GM21423 (cell line): Measurements from ENCODE around the gene RASSF4.
"Not testable (repeated sequence)": the region's sequence is repeated elsewhere in the genome, so short reads cannot be mapped to it uniquely, and the experiment has no call there.

Experiments used
- ATAC-seq: cut with Tn5 transposase; IDR thresholded peaks from one replicate; pipeline ENCODE4 v1.9.1; 2021; ENCODE audit warnings: mild to moderate bottlenecking, moderate library complexity; ENCODE audit not compliant: unreplicated experiment

Gene RASSF4

DNA sequence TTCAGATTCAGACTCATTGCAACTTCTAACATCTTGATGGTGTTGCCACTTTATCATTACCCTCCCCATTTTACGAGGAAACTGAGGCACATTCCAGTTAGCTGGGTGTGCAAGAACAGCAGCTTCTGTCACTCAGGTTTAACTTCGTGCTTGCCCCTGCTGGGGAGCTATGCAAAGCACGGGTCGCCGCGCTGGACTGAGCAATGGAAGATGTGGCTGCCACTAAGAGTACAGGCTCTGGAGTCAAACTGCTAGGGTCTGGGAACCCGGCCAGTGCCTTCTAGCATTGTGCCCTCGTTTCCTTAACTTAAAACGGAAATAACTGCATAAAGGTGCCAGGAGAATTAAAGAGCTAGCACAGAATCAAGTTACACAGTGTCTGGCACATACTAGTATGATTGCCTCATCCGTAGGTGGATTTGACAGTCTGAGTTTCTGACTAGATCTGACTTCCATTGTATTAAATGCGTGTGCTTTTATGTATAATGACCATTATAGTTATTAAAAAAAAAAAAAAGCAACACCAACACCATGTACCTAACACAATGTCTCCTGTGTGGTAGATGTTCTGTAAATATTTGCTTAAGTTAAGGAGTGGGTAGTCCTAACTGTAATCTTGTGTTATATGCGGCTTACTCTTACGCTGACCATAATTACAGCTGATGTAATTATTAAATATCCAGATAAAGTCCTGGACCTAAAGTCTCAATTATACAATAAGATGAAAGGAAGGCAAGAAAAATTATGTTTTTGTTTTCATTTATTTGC lies 42.0 kb downstream of the RASSF4 start:
- peak; percentile 70 for ATAC-seq

DNA sequence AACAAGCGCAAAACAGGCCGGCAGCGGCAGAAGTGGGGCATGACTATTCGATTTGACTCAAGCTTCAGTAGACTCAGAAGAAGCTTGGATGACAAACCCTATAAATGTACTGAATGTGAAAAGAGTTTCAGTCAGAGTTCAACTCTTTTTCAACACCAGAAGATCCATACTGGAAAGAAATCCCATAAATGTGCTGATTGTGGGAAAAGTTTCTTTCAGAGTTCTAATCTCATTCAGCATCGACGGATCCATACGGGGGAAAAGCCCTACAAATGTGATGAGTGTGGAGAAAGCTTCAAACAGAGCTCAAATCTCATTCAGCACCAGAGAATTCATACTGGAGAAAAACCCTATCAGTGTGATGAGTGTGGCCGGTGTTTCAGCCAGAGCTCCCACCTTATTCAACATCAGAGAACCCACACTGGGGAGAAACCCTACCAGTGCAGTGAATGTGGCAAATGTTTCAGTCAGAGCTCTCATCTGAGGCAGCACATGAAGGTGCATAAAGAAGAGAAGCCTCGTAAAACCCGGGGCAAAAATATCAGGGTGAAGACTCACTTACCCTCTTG lies 43.9 kb downstream of the RASSF4 start:
- no peak for ATAC-seq

DNA sequence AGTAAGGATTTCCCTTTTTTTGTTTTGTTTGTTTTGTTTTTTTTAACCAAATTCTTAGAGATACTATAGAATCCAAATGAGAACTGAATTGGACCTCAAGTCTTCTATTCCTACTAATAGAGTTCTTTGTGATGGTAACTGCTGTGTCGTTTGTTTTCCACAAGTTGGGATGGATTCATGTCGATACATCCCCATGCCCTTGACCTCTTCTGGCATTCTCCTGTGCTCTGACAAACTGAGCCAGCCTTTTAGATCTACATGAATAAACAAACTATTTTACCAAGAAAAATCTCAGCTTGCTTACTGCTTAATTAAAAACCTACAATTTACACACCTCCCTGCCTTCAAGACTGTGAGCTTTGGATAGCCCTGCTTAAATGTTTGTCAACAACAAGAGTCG lies 45.1 kb downstream of the RASSF4 start:
- ATAC-seq: no peak

DNA sequence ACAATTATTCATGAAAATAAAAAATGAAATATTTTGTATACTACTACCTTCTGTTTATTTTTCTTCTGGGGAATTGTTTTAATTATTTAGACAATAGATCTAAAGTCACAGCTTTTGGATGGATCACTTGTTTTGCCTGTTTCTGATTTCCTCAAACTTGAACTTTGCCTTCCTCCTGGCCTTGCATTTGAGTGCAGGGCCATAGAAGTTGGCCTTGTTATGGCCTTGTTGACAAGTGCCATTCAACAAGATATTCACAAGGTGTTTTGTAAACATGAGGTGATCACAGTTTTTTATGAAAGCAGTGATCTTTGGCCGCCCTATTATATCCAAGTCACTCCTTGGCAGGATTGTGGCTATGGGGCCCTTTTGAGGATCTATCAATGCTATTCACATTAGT lies 45.7 kb downstream of the RASSF4 start:
- no peak for ATAC-seq

DNA sequence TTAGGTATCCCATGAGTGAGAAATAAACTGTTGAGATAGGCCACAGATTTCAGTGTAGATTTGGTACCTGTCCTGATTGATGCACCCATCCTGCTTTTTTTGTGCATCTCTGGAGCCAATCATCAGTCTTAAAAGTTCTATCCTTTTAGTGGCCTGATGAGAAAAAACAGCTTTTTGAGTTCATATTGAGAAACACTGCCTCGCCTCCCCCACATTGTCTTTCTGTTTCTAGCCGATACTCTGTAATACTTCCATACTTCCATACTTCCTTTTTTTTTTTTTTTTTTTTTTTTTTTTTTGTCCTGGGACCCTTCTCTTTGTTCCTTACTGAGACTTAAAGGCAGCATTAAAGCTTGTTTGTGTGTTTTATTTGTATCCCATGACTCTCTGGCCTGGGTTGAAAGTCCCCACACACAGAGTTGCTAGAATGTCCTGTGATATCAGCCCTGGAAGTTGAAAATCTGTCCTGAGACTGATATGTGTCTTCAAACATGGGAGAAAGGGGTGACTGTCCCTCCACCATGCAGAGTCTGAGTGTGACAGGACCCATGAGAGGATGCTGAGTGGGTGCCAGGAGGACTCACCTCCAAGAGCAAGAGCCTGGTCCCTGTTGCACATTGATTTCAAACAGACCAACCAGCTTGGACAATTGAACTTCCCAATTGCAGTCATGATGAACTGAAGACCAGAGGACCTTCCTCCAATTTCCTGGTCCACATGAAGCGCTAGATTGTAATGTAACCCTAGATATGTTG lies 46.9 kb downstream of the RASSF4 start:
- ATAC-seq: no peak

DNA sequence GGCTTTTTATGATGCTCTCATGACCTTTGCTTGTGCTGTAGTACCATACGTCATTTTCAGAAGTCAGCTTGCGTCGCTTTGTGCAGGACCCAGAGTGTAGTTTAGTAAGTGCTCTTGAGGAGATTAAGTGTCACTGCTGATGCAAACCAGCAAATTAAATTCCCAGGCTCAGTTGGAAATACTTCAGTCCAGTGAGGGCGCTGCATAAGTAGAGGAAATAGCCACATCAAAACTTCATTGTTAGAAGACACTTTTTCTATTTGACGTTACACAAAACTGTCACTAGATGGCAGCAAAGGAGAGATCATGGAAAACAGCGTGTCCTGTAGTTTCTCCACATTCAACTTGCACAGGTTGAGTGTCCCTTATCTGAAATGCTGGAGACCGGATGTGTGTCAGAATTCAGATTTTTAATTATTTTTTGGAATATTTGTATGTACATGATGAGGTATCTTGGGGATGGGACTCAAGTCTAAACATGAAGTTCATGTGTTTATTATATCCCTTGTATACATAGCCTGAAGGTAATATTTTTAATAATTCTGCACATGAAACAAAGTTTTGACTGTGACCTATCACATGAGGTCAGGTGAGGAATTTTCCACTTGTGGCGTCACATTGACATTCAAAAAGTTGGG lies 49.0 kb downstream of the RASSF4 start:
- peak; percentile 72 for ATAC-seq

DNA sequence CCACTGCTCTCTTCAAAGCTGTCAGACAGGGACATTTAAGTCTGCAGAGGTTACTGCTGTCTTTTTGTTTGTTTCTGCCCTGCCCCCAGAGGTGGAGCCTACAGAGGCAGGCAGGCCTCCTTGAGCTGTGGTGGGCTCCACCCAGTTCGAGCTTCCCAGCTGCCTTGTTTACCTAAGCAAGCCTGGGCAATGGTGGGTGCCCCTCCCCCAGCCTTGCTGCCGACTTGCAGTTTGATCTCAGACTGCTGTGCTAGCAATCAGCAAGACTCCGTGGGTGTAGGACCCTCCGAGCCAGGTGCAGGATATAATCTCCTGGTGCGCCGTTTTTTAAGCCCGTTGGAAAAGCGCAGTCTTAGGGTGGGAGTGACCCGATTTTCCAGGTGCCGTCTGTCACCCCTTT lies 55.0 kb downstream of the RASSF4 start:
- ATAC-seq: not testable (repeated sequence)

DNA sequence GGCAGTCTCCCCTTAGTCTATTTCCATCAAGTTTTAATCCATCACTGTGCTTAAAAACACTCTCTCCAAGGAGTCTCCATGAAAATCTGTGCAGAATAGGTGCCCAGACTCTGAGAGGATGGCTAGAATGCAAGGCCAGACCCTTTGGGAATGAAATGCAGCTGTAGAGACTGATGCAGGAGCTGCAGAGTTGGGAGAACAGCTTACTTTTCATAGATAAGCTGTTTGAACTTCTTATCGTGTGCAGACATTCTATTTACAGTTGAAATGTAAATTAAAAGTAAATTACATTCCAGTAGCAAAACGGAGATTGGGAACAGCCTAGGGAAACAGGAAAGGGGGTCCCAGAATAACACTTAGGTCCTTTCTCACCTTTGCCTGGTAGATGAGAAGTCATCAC lies 56.0 kb downstream of the RASSF4 start:
- ATAC-seq: no peak

DNA sequence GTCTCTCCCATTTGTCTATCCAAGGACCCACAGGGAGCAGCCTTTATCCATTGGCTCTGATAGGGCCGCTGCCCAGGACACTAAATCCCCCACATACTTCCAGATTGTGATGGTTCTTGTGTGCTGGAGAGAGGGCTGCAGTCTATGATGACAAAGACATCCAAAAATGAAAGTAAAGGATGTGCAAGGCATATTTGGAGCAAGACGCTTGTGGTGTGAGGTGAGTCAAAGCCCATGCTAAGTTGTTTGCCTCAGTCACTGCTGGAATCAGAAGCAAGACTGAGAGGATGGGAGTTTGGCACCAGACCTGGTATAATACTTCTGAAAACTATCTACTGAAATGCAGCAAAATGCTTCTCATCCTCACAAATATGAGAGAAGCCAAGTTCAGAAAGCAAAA lies 63.8 kb downstream of the RASSF4 start:
- ATAC-seq: no peak

DNA sequence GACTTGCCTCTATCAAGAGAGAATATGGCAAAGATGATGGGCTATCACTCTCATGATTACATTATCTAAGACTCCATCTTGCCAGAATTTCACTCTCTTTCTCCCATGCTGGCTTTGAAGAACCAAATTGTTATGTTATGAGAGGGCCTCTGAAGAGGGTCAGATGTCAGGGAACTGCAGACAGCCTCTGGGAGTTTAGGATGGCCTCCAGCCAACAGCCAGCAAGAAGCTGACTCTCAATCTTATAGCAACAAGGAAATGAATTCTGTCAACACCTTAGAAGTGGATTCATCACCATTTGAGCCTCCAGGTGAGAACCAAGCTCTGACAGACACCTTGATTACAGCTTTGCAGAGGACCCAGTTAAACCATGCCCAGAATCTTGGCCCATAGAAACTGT lies 74.7 kb downstream of the RASSF4 start:
- no peak for ATAC-seq

DNA sequence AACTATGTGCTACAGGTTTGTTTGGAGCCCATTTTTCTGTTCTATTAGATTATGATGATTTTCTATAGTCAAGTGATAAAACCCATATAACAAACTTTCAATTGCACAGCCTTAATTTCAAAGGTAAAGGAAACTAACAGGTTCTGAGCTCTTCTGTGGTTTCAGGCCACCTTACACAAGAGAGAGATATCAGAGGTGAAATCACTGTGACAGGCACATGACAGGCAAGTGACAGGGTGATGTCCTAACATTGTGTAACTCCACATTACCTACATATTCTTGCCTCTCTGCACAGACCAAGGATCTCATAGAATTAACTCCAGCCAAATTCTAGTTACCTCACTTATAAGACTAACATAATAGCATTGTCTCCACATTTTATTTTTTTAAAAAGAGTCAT lies 76.1 kb downstream of the RASSF4 start:
- ATAC-seq: no peak

DNA sequence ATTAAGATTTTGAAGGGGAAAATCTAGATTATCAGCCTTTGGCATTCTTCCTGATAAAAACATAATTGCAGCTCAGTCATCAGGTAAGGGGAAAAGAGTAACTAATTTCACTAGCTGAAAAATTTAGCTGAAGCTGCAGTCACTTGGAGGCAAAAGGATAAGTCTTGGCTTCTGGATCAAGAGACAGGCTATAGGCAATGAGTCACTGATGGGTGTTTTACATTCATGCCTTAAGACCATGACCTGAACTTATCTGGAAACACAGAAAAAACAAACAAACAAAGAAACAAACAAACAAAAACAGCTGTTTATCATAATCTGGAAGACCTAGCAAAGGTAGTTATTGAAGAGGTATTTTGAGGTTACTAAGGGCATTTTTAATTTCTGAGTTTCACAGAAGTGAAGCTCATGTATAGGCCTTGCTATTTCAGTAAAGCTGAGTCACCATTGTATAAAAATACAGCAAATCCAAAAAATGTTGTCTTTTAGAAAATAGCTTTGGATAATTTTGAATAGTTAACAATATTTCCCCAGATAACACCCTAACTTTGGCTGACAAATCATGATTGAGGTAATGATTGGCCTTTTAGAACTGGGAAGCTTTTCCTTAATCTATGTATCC lies 81.4 kb downstream of the RASSF4 start:
- ATAC-seq: no peak

DNA sequence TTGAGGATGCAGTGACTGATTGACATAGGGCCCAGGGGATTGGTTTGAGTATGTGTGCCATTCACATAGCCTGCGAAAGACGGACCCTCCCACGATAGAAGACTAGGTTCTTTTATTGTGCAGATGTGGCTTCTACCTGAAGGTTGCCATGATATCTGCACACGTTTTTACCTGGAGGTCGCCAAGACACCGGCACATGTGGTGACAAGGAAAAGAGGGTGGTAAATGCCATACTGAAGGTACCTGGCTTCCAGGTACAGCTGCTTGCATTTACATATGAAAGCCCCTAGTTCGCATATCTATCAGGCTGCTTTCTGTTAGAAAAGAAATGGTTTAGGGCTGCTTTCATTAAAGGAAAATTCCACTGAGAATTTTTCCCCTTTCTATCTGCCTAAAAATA lies 84.7 kb downstream of the RASSF4 start:
- ATAC-seq: no peak
